H1 (cell line): Measurements from ENCODE around the gene SLC24A3. TPM values are rescaled to one million over a fixed set of nuclear protein-coding genes. Genes with fewer than 3 reads are reported as not detected.

Experiments
- JUND ChIP-seq: IDR thresholded peaks from 2 replicates; pipeline ENCODE4 v1.6.1; 2011; ENCODE audit warnings: mild to moderate bottlenecking, improper control_type of control experiment, low read length
- KDM1A ChIP-seq: fragments of 200-600, 300-600 bp; sonication (generic); IDR thresholded peaks from 2 replicates; pipeline ENCODE4 v1.7.1; 2016; ENCODE audit warnings: mild to moderate bottlenecking, low read length, borderline replicate concordance
- RAD21 ChIP-seq, 2 experiments: IDR thresholded peaks in 1 of 2; conservative IDR thresholded peaks in 1 of 2; 2 replicates each; pipeline ENCODE4 v1.6.1; 2011; ENCODE audit warnings: low read depth in 2 of 2, low read length in 2 of 2, improper control_type of control experiment in 1 of 2, inconsistent platforms in 1 of 2, mild to moderate bottlenecking in 1 of 2, moderate library complexity in 1 of 2
- TBP ChIP-seq: IDR thresholded peaks from 2 replicates; pipeline ENCODE4 v1.6.1; 2011; ENCODE audit warnings: low read depth, low read length, improper control_type of control experiment
- TCF12 ChIP-seq: IDR thresholded peaks from 2 replicates; pipeline ENCODE4 v1.6.1; 2011; ENCODE audit warnings: low read depth, mild to moderate bottlenecking, low read length
- polyA plus RNA-seq, 7 experiments: library from polyadenylated mRNA; depleted of rRNA in 3 of 7; stranded (reverse) in 5 of 7; unstranded in 2 of 7; fragments of >200 nt in 5 of 7; fragments of 200-250 nt in 2 of 7; gene quantifications; 1 replicate in 5 of 7; 2 replicates in 1 of 7; 4 replicates in 1 of 7; pipeline versions ENCODE4 v1.2.1 to v1.2.3, GENCODE V29; 2011 to 2013; ENCODE audit warnings: missing spikeins in 2 of 7, mixed read lengths in 2 of 7
- total RNA-seq: library from RNA; stranded (reverse); fragmentation: NEBNext Ultra II Directional; extraction: Animal tissue kit (Norgen Biotek cat#: 25700); gene quantifications from 2 replicates; pipeline ENCODE4 v1.2.1, GENCODE V29; 2021
- TF ChIP-seq, protein P1 (sequence below): fragments of 300-600 bp; sonication (generic); IDR thresholded peaks from 2 replicates; pipeline ENCODE4 v1.7.1; 2012; ENCODE audit warnings: low read length, moderate library complexity, mild to moderate bottlenecking, inconsistent platforms; ENCODE audit not compliant: insufficient replicate concordance

The SLC24A3 gene
- total and polyA plus RNA-seq, 2 of the 8 experiments (the other 6 are each of a cell fraction or from before 2014, with no cell fraction given) = 4.5 to 6.3 TPM

DNA sequence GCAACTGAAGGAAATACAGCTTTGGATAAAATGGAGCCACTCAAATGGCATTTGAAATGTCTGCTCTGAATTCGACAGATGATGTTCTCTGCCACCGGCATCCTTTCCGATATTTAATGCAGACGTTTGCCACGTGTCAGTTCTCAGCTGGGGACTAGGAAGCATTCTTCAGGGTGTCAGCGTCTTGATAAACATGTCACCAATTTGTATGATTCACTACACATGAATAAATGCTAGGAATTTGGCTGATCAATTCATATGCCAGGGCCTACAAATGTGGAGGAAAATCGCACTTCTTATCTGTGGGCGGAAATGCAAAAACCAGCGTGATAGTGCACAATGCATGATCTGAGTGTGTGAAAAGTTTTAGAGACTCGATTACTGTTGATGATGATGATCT lies 169.5 kb downstream of the SLC24A3 start (continued):
- TF ChIP-seq TBP = no peak
- no peak for TF ChIP-seq KDM1A
- TF ChIP-seq, protein P1, sequence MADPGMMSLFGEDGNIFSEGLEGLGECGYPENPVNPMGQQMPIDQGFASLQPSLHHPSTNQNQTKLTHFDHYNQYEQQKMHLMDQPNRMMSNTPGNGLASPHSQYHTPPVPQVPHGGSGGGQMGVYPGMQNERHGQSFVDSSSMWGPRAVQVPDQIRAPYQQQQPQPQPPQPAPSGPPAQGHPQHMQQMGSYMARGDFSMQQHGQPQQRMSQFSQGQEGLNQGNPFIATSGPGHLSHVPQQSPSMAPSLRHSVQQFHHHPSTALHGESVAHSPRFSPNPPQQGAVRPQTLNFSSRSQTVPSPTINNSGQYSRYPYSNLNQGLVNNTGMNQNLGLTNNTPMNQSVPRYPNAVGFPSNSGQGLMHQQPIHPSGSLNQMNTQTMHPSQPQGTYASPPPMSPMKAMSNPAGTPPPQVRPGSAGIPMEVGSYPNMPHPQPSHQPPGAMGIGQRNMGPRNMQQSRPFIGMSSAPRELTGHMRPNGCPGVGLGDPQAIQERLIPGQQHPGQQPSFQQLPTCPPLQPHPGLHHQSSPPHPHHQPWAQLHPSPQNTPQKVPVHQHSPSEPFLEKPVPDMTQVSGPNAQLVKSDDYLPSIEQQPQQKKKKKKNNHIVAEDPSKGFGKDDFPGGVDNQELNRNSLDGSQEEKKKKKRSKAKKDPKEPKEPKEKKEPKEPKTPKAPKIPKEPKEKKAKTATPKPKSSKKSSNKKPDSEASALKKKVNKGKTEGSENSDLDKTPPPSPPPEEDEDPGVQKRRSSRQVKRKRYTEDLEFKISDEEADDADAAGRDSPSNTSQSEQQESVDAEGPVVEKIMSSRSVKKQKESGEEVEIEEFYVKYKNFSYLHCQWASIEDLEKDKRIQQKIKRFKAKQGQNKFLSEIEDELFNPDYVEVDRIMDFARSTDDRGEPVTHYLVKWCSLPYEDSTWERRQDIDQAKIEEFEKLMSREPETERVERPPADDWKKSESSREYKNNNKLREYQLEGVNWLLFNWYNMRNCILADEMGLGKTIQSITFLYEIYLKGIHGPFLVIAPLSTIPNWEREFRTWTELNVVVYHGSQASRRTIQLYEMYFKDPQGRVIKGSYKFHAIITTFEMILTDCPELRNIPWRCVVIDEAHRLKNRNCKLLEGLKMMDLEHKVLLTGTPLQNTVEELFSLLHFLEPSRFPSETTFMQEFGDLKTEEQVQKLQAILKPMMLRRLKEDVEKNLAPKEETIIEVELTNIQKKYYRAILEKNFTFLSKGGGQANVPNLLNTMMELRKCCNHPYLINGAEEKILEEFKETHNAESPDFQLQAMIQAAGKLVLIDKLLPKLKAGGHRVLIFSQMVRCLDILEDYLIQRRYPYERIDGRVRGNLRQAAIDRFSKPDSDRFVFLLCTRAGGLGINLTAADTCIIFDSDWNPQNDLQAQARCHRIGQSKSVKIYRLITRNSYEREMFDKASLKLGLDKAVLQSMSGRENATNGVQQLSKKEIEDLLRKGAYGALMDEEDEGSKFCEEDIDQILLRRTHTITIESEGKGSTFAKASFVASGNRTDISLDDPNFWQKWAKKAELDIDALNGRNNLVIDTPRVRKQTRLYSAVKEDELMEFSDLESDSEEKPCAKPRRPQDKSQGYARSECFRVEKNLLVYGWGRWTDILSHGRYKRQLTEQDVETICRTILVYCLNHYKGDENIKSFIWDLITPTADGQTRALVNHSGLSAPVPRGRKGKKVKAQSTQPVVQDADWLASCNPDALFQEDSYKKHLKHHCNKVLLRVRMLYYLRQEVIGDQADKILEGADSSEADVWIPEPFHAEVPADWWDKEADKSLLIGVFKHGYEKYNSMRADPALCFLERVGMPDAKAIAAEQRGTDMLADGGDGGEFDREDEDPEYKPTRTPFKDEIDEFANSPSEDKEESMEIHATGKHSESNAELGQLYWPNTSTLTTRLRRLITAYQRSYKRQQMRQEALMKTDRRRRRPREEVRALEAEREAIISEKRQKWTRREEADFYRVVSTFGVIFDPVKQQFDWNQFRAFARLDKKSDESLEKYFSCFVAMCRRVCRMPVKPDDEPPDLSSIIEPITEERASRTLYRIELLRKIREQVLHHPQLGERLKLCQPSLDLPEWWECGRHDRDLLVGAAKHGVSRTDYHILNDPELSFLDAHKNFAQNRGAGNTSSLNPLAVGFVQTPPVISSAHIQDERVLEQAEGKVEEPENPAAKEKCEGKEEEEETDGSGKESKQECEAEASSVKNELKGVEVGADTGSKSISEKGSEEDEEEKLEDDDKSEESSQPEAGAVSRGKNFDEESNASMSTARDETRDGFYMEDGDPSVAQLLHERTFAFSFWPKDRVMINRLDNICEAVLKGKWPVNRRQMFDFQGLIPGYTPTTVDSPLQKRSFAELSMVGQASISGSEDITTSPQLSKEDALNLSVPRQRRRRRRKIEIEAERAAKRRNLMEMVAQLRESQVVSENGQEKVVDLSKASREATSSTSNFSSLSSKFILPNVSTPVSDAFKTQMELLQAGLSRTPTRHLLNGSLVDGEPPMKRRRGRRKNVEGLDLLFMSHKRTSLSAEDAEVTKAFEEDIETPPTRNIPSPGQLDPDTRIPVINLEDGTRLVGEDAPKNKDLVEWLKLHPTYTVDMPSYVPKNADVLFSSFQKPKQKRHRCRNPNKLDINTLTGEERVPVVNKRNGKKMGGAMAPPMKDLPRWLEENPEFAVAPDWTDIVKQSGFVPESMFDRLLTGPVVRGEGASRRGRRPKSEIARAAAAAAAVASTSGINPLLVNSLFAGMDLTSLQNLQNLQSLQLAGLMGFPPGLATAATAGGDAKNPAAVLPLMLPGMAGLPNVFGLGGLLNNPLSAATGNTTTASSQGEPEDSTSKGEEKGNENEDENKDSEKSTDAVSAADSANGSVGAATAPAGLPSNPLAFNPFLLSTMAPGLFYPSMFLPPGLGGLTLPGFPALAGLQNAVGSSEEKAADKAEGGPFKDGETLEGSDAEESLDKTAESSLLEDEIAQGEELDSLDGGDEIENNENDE = no peak
- no peak for TF ChIP-seq TCF12
- TF ChIP-seq RAD21 (IDR thresholded peaks at IDR 0.05 in 1 of 2, conservative IDR thresholded peaks at IDR 0.05 in 1 of 2; ENCODE audit: low read depth in 2 of 2, low read length in 2 of 2) = no peak
- TF ChIP-seq JUND = no peak
